T-helper 9 cell (primary cell): ENCODE data around the gene VASH2.
"Not testable (repeated sequence)": the region's sequence is repeated elsewhere in the genome, so short reads cannot be mapped to it uniquely, and the experiment has no call there.

Source experiments
- DNase-seq: peaks from one replicate; pipeline ENCODE4 v3.0.0-alpha.2; 2020

VASH2 gene

GRCh38 chr1:212959266-212960220 lies 9.2 kb downstream of the VASH2 start:
- DNase-seq: no peak

GRCh38 chr1:212960932-212961331 lies 10.6 kb downstream of the VASH2 start:
- DNase-seq: no peak

DNA sequence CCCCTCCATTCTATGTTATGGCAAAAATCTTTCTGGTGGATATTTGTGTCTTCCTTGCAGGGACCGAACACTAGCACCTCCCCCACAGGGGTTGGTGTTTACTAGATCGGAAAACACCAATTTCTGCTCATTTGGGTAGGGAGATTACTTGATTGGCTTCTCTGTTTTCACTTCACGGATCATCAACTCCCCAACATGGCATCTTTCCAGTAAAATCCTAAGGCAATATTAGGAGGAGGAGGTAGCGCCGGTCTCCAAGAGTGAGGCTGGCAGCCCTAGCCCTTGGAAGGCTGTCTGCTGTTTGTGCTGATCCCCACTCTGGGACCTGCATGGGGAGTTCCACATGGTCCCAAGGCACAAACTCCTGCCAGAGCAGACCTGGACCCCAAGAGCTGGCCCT lies 12.2 kb downstream of the VASH2 start:
- no peak for DNase-seq

DNA sequence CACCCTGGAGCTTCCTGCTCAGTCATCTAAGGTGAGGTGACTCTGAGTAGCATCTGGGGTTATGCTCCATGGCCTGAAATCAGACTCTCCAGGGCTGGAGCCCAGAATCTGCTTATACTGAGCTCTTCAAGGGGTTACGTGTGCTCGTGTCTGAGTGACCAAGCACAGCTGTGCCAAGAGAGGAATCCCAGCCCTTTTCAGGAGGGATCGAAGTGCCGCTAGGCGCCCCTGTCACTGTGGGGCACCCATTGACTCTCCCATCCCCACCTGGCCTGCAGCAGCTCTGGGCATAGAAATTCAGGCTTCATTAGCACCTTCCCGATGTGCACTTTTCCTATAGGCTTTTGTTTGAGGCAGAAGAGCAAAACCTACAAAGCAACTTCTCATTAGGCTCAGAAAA lies 13.8 kb downstream of the VASH2 start:
- no peak for DNase-seq

DNA sequence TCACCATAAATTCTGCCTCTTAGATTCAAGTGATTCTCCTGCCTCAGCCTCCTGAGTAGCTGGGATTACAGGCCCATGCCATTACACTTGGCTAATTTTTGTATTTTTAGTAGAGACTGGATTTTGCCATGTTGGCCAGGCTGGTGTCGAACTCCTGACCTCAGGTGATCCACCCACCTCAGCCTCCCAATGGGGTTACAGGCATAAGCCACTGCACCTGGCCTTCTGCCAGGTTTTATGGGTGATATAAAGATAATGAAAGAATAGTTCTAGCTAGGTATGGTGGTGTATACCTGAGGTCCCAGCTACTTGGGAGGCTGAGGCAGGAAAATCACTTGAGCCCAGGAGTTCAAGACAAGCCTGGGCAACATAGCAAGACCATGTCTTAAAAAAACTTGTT lies 14.7 kb downstream of the VASH2 start:
- not testable (repeated sequence) for DNase-seq

- no peak for DNase-seq
Measured at GRCh38 chr1:212966616-212967015, 16.3 kb downstream of the VASH2 start.

DNA sequence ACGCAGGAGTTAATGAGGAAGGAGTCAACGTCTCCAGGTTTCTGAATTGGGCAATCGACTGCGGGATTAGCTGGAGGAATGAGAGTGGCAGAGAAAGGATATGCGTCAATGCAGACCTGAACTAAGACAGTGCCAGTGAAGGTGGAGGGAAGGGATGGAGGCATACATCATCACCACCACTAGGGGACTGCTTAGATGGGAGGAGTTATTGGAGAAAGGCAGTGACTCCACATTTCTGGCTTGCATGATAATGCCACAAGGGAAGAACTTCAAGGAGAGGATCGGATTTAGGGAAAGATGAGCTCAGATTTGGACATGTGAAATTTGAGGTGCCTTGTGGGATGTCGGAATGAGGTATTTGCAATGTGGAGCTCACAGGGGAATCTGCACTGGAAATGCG lies 17.5 kb downstream of the VASH2 start:
- no peak for DNase-seq

- DNase-seq: no peak
Measured at GRCh38 chr1:212968368-212968863, 18.1 kb downstream of the VASH2 start.

GRCh38 chr1:212970085-212970484 lies 19.7 kb downstream of the VASH2 start:
- no peak for DNase-seq

GRCh38 chr1:212971312-212971711 lies 21.0 kb downstream of the VASH2 start:
- DNase-seq: no peak

DNA sequence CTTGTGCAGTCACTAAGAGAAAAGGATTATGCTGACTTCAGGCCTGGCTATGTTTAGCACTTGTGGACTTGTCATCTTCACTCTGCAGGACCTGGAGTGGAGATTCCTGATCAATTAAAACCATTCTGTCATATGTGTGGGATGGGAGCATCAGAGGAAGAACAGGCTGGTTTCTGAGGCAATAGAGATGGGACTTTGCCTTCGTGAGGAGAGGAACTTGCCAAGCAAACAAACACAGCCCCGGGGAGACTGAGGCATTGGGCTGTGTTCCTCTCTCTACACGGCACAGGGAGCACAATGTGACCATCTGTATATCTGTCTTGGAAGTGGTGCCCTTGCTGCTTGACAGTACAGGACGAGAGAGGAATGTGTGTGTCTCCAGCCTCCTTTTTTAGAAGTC lies 23.1 kb downstream of the VASH2 start:
- DNase-seq: no peak

DNA sequence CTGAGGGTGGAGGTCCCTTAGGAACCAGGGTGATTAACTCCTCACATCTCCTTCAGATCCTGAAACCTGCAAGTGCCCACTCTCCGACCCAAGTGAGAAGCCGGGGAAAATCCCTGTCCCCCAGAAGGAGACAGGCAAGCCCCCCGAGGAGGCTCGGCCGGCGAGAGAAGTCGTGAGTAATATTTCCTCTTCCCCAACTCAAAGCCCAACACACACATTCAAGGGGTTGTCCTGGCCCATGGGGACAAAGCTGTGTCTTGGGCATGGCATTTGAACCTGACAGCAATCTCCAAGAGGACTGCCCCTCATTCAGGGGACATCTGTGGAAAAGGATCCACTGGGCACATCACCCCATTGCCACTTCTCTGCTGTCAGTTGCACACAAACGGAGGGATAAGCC lies 23.6 kb downstream of the VASH2 start:
- DNase-seq: no peak

- DNase-seq: no peak
Measured at GRCh38 chr1:212974711-212975110, 24.4 kb downstream of the VASH2 start.

DNA sequence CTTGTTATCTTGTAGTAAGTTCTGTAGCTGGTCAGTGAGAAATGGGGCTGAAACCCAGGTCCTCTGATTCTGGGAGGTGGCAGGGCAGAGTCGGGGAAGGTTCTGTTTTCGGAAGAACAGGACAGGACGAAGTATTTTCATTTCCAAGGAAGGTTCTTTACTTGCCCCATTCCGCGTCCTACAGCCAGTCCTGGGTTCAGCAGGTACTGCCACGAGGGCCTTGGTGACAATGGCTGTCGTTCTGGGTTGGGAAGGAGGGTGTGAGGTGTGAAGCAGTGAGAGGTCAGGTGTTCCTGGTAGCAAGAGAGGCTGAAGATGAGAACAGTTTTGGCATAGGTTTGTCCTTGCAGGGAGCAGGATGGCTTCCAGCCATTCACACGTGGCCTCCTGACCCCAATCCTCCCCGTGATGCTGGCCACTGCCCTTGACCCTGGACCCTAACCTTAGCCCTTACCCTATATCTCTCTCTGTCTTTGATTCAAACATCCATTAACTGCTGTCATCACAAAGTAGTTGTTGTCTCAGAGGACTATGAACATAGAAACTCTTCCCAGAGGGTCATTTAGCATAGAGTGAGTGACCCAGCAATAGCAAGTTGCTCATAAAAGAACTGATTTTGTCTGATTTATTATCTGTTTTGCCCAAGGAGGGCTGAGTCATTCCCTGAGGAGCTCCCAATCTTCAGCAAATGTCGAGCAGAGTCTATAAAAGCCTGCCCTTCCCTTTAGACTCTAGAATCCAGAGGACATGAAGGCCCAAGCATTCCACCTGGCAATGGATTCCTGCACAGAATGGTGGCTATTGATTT lies 25.0 kb downstream of the VASH2 start:
- DNase-seq: no peak

- no peak for DNase-seq
Measured at GRCh38 chr1:212976586-212976985, 26.2 kb downstream of the VASH2 start.

DNA sequence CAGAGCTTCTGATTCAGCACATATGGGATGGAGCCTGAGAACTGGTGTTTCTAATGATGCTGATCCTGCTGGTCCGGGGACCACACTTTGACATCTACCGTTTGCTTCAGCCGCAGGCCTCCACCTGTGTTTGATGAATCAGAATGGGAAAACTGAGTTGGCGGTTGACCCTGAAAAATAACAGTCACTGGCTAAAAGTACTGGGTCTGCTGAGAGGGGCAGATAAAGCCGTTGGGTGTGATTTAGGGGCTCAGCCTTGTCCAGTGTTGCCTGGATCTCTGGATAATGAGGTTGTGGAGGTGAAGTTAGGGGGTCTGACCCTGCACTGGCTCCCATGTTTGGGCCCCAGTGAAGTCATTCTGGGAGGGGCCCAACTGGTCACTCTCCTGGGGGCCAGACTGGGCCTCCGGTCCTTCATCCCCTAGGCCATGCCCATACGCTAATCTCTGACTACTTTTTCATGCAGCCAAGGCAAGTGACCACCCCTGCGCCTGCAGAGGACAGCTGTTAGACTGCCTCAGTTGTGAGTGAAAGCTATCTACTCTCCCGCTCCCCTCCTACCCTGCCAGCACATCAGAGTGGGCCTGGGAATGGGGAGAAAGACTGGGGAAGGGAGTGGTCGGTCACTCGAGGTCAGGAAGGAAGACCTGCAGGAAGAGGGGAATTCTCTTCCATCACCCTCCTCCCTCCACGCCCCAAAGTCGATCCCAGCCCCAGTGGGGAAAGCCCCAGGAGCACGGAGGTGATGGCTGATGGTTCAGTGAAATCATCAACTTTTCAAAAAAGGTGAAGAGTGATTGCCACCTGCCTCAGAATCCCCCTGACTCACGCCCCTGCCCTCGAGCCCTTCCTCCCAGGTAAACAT lies 27.7 kb downstream of the VASH2 start:
- DNase-seq: no peak

DNA sequence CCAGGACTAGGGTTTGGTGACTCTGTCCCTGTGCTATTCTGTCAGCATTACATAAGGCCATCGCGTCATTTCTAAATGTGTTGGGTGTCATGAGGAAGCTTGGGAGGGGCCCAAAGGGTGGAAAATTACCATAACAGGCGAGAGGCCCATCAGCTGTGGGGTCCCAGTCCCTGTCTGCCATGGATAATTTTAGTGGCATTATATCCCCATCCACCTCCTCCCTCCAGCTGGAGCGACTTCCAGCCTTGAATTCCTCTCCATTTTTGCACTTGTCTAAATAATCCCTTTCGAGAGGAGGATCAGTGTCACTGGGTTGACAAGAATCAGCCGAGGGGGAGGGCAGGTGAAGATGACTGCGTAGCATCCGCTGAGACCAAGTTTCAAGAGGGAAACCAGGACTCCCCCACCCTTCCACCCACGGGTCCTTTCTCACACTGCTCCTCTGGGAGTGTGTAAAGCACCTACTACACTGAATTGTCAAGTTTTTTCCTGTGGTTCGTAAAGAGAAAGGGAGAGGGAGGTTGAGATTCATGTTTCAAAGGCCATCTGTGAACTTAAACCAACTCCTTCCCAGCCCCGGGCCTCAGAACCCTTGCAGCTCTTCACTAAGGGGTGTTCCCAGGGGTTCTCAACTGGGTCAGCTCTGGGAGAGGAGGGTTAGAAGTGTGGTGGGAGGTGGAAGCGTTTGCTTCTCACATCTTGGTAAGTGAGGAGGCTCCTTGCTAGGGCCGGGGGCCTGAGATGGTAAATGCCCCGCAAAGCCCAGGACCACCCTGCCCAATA lies 29.2 kb downstream of the VASH2 start:
- no peak for DNase-seq

- DNase-seq: no peak
Measured at GRCh38 chr1:212980123-212980785, 29.9 kb downstream of the VASH2 start.

GRCh38 chr1:212981025-212981495 lies 30.7 kb downstream of the VASH2 start:
- no peak for DNase-seq

GRCh38 chr1:212981571-212982328 lies 31.4 kb downstream of the VASH2 start:
- DNase-seq: no peak
